Fibroblast of lung (primary cell): ENCODE data around the gene RREB1. TPM values are rescaled to one million over a fixed set of nuclear protein-coding genes. Genes with fewer than 3 reads are reported as not detected.

ENCODE experiments used
- DNase-seq, 2 donors: peaks; one replicate each; pipeline versions ENCODE4 v3.0.0 to v3.0.0-alpha.2; 2010; ENCODE audit warnings: low read depth in 2 of 2
- H2AFZ ChIP-seq: 2 replicates; pipeline ENCODE4 v1.5.1; 2012; ENCODE audit warnings: low read length, control low read depth, inconsistent platforms
- H3K27ac ChIP-seq: 2 replicates; pipeline ENCODE4 v1.5.1; 2011; ENCODE audit warnings: low read length, control low read depth; ENCODE audit not compliant: insufficient read depth
- H3K27me3 ChIP-seq: 2 replicates; pipeline ENCODE4 v1.5.1; 2011; ENCODE audit warnings: mild to moderate bottlenecking, low read length; ENCODE audit not compliant: control insufficient read depth, insufficient read depth
- H3K36me3 ChIP-seq: 2 replicates; pipeline ENCODE4 v1.5.1; 2011; ENCODE audit warnings: low read length; ENCODE audit not compliant: control insufficient read depth, insufficient read depth
- H3K4me1 ChIP-seq: 2 replicates; pipeline ENCODE4 v1.5.1; 2011; ENCODE audit warnings: low read length; ENCODE audit not compliant: control insufficient read depth, insufficient read depth; ENCODE audit errors: extremely low read depth
- H3K4me2 ChIP-seq: 2 replicates; pipeline ENCODE4 v1.5.1; 2011; ENCODE audit warnings: low read length, control low read depth; ENCODE audit not compliant: insufficient read depth; ENCODE audit errors: extremely low read depth
- H3K4me3 ChIP-seq, 4 experiments: fragments of 200-600 bp in 1 of 4; sonication (generic) in 1 of 4; replicated peaks in 1 of 4; 2 replicates each; pipeline ENCODE4 v1.5.1; 2011 to 2016; ENCODE audit warnings: low read length in 4 of 4, low read depth in 3 of 4, mild to moderate bottlenecking in 3 of 4, control low read depth in 2 of 4, inconsistent platforms in 1 of 4, mixed read lengths in 1 of 4; ENCODE audit not compliant: insufficient read depth in 1 of 4; ENCODE audit errors: control extremely low read depth in 1 of 4
- H3K79me2 ChIP-seq: 2 replicates; pipeline ENCODE4 v1.5.1; 2012; ENCODE audit warnings: mild to moderate bottlenecking, low read length, inconsistent platforms; ENCODE audit not compliant: control insufficient read depth, insufficient read depth
- H3K9ac ChIP-seq: 2 replicates; pipeline ENCODE4 v1.5.1; 2011; ENCODE audit warnings: mild to moderate bottlenecking, low read length, control low read depth; ENCODE audit not compliant: insufficient read depth
- H3K9me3 ChIP-seq: 2 replicates; pipeline ENCODE4 v1.5.1; 2012; ENCODE audit warnings: low read depth, low read length; ENCODE audit not compliant: control insufficient read depth, insufficient read depth
- H4K20me1 ChIP-seq: 2 replicates; pipeline ENCODE4 v1.5.1; 2011; ENCODE audit warnings: low read length; ENCODE audit not compliant: control insufficient read depth, insufficient read depth; ENCODE audit errors: extremely low read depth
- CTCF ChIP-seq, 2 donors: IDR thresholded peaks in 1 of 2; conservative IDR thresholded peaks in 1 of 2; 1 replicate in 1 of 2; 2 replicates in 1 of 2; pipeline ENCODE4 v1.5.1; 2011 to 2012; ENCODE audit warnings: low read length in 2 of 2, control low read depth in 1 of 2, inconsistent platforms in 1 of 2, low read depth in 1 of 2, mild to moderate bottlenecking in 1 of 2
- EZH2 ChIP-seq: IDR thresholded peaks from 2 replicates; pipeline ENCODE4 v1.5.1; 2012; ENCODE audit warnings: low read length, control low read depth, mild to moderate bottlenecking; ENCODE audit errors: missing control alignments
- polyA plus RNA-seq, 2 donors: library from polyadenylated mRNA; depleted of rRNA in 1 of 2; stranded (reverse) in 1 of 2; unstranded in 1 of 2; fragments of >200 nt; gene quantifications; 2 replicates each; pipeline ENCODE4 v1.2.1, GENCODE V29; 2011 to 2012; ENCODE audit warnings: missing spikeins in 1 of 2
- total RNA-seq: library from RNA; depleted of rRNA; stranded (reverse); fragments of >200 nt; gene quantifications from 2 replicates; pipeline ENCODE4 v1.2.1, GENCODE V29; 2014

The RREB1 gene
- total and polyA plus RNA-seq, 2 donors (not counting 1 experiment from before 2014, with no cell fraction given): 2.4 to 18.8 TPM

- TF ChIP-seq CTCF (conservative IDR thresholded peaks at IDR 0.05 in 1 of 2, IDR thresholded peaks at IDR 0.05 in 1 of 2; ENCODE audit: low read depth in 1 of 2, low read length in 2 of 2) (no peak), EZH2 (no peak)
- H3K9me3 ChIP-seq: no peaks in the 10 kb centered on the region
- no peak overlapping the region for H3K27ac ChIP-seq
- no peak overlapping the region for H3K9ac ChIP-seq
- H3K4me1 ChIP-seq: no peaks in the 10 kb centered on the region
- H3K79me2 ChIP-seq: no peaks in the 10 kb centered on the region
- H4K20me1 ChIP-seq: no peaks in the 10 kb centered on the region
- H3K27me3 ChIP-seq: no peaks in the 10 kb centered on the region
- H2AFZ ChIP-seq: no peak overlapping the region
- no peak overlapping the region for H3K4me3 ChIP-seq
- no peak overlapping the region for H3K4me2 ChIP-seq
- no peaks in the 10 kb centered on the region for H3K36me3 ChIP-seq
- no peak for DNase-seq
These were observed 34.5 kb upstream of the RREB1 start for GRCh38 chr6:7073082-7073820.

- no peak for DNase-seq
- no peak for TF ChIP-seq EZH2
- H3K4me2 ChIP-seq: no peak overlapping the region
These were observed 33.8 kb upstream of the RREB1 start for GRCh38 chr6:7073821-7074525.

GRCh38 chr6:7074870-7075269 lies 32.9 kb upstream of the RREB1 start:
- TF ChIP-seq CTCF (conservative IDR thresholded peaks at IDR 0.05 in 1 of 2, IDR thresholded peaks at IDR 0.05 in 1 of 2; ENCODE audit: low read depth in 1 of 2, low read length in 2 of 2) (no peak), EZH2 (no peak)

More at GRCh38 chr6:7073821-7074525, 33.8 kb upstream of the RREB1 start:
- H3K27me3 ChIP-seq: no peaks in the 10 kb centered on the region
- H3K4me1 ChIP-seq: no peaks in the 10 kb centered on the region
- H3K27ac ChIP-seq: no peak overlapping the region
- H3K79me2 ChIP-seq: no peaks in the 10 kb centered on the region
- no peak overlapping the region for H2AFZ ChIP-seq
- no peaks in the 10 kb centered on the region for H3K36me3 ChIP-seq
- H3K4me3 ChIP-seq: no peak overlapping the region
- H3K9me3 ChIP-seq: no peaks in the 10 kb centered on the region
- H4K20me1 ChIP-seq: no peaks in the 10 kb centered on the region
- no peak overlapping the region for H3K9ac ChIP-seq

More at GRCh38 chr6:7074870-7075269, 32.9 kb upstream of the RREB1 start:
- H3K27ac ChIP-seq: no peak overlapping the region
- no peak overlapping the region for H3K4me2 ChIP-seq
- no peak overlapping the region for H3K9ac ChIP-seq
- H3K27me3 ChIP-seq: no peaks in the 10 kb centered on the region
- H3K79me2 ChIP-seq: no peaks in the 10 kb centered on the region
- H4K20me1 ChIP-seq: no peaks in the 10 kb centered on the region
- H3K36me3 ChIP-seq: no peaks in the 10 kb centered on the region
- no peak overlapping the region for H2AFZ ChIP-seq
- no peaks in the 10 kb centered on the region for H3K9me3 ChIP-seq
- DNase-seq: no peak
- no peak overlapping the region for H3K4me3 ChIP-seq
- no peaks in the 10 kb centered on the region for H3K4me1 ChIP-seq
